Peyer's patch (tissue), 4 donors: ENCODE measurements around the gene BMP2K. TPM values are rescaled to one million over a fixed set of nuclear protein-coding genes. Genes with fewer than 3 reads are reported as not detected.

Source experiments
- DNase-seq, 3 donors: peaks; one replicate each; pipeline ENCODE4 v3.0.0-alpha.2; 2017 to 2019
- H3K27ac ChIP-seq, 4 donors: fragments of 200-600 bp; sonication (generic); one replicate each; pipeline ENCODE4 v1.5.1; 2016 to 2019
- H3K27me3 ChIP-seq, 2 donors: fragments of 200-600 bp; sonication (generic); one replicate each; pipeline ENCODE4 v1.5.1; 2019
- H3K36me3 ChIP-seq, 3 donors: fragments of 200-600 bp; sonication (generic); one replicate each; pipeline ENCODE4 v1.5.1; 2016 to 2019
- H3K4me1 ChIP-seq, 4 donors: fragments of 200-600 bp; sonication (generic); one replicate each; pipeline ENCODE4 v1.5.1; 2016 to 2019
- H3K4me3 ChIP-seq, 4 donors: fragments of 200-600 bp; sonication (generic); 1 replicate in 3 of 4; 2 replicates in 1 of 4; pipeline ENCODE4 v1.5.1; 2016 to 2019; ENCODE audit warnings: mild to moderate bottlenecking in 1 of 4
- H3K9me3 ChIP-seq, 4 donors: fragments of 200-600 bp; sonication (generic); one replicate each; pipeline ENCODE4 v1.5.1; 2016 to 2019; ENCODE audit warnings: mild to moderate bottlenecking in 1 of 4
- CTCF ChIP-seq, 6 experiments: fragments of 450-650 bp in 4 of 6; fragments of 200-600 bp in 2 of 6; sonication (generic) in 1 of 6; IDR thresholded peaks; one replicate each; pipeline ENCODE4 v1.5.1; 2017 to 2019; ENCODE audit warnings: antibody characterized with exemption in 6 of 6, mild to moderate bottlenecking in 3 of 6, moderate library complexity in 1 of 6
- POLR2A ChIP-seq, 2 donors: fragments of 450-650 bp; IDR thresholded peaks; one replicate each; pipeline ENCODE4 v1.5.1; 2017; ENCODE audit warnings: antibody characterized with exemption in 2 of 2, mild to moderate bottlenecking in 2 of 2, moderate library complexity in 2 of 2
- total RNA-seq, 4 donors: library from RNA; depleted of rRNA; stranded (reverse); fragments of >200 nt; gene quantifications; one replicate each; pipeline ENCODE4 v1.1.0, GENCODE V29; 2016

Gene BMP2K
- total RNA-seq, 4 donors from 2014 or later = 69.5 to 92.4 (median 78.6) TPM

GRCh38 chr4:78780093-78780492, 3.9 kb downstream of the BMP2K start:
- peaks cover 0 to 27% (median 4%) of the 10 kb centered on the region in 4 donors for H3K4me1 ChIP-seq
- no peak overlapping the region for H3K4me3 ChIP-seq
- H3K9me3 ChIP-seq = no peaks in the 10 kb centered on the region
- no peak for DNase-seq
- no peak overlapping the region for H3K27ac ChIP-seq
- no peaks in the 10 kb centered on the region for H3K27me3 ChIP-seq
- H3K36me3 ChIP-seq = no peaks in the 10 kb centered on the region
- TF ChIP-seq CTCF (IDR thresholded peaks at IDR 0.05) = no peak
- no peak for TF ChIP-seq POLR2A (IDR thresholded peaks at IDR 0.05)

GRCh38 chr4:78781139-78781538, 5.0 kb downstream of the BMP2K start:
- peaks cover 0 to 27% (median 4%) of the 10 kb centered on the region in 4 donors for H3K4me1 ChIP-seq
- no peaks in the 10 kb centered on the region for H3K27me3 ChIP-seq
- TF ChIP-seq CTCF (IDR thresholded peaks at IDR 0.05) (no peak), POLR2A (IDR thresholded peaks at IDR 0.05) (no peak)
- H3K36me3 ChIP-seq = no peaks in the 10 kb centered on the region
- no peak for DNase-seq
- no peak overlapping the region for H3K27ac ChIP-seq
- H3K9me3 ChIP-seq = no peaks in the 10 kb centered on the region
- no peak overlapping the region for H3K4me3 ChIP-seq

GRCh38 chr4:78781924-78782323, 5.8 kb downstream of the BMP2K start:
- Histone ChIP-seq H3K27ac (no peak overlapping the region), H3K27me3 (no peaks in the 10 kb centered on the region), H3K36me3 (no peaks in the 10 kb centered on the region), H3K4me3 (no peak overlapping the region), H3K4me1 (peaks cover 0 to 27% (median 4%) of the 10 kb centered on the region in 4 donors), H3K9me3 (no peaks in the 10 kb centered on the region)
- DNase-seq = no peak
- TF ChIP-seq POLR2A (IDR thresholded peaks at IDR 0.05) (no peak), CTCF (IDR thresholded peaks at IDR 0.05) (no peak)

- Histone ChIP-seq H3K36me3 (no peaks in the 10 kb centered on the region), H3K4me1 (peaks cover 0 to 13% (median 2%) of the 10 kb centered on the region in 4 donors), H3K27me3 (no peaks in the 10 kb centered on the region), H3K9me3 (no peaks in the 10 kb centered on the region), H3K4me3 (no peak overlapping the region), H3K27ac (no peak overlapping the region)
- TF ChIP-seq CTCF (IDR thresholded peaks at IDR 0.05) (no peak), POLR2A (IDR thresholded peaks at IDR 0.05) (no peak)
- no peak for DNase-seq
Measured at GRCh38 chr4:78784236-78784865, 8.2 kb downstream of the BMP2K start.

- Histone ChIP-seq H3K4me1 (peaks cover 0 to 5% (median 2%) of the 10 kb centered on the region in 4 donors), H3K9me3 (no peaks in the 10 kb centered on the region), H3K27me3 (no peaks in the 10 kb centered on the region), H3K4me3 (no peak overlapping the region), H3K27ac (no peak overlapping the region), H3K36me3 (no peaks in the 10 kb centered on the region)
- TF ChIP-seq CTCF (IDR thresholded peaks at IDR 0.05) (no peak), POLR2A (IDR thresholded peaks at IDR 0.05) (no peak)
- no peak for DNase-seq
Measured at GRCh38 chr4:78787392-78788006, 11.3 kb downstream of the BMP2K start.
